Subcutaneous abdominal adipose tissue (tissue), 5 donors: ENCODE measurements around the gene ROBO1.
A peak's percentile ranks its signal among the peaks of the same experiment; 100 is the strongest.
"Not testable (repeated sequence)": the region's sequence is repeated elsewhere in the genome, so short reads cannot be mapped to it uniquely, and the experiment has no call there.

Experiments
- H3K27ac ChIP-seq: one replicate; pipeline ENCODE4 v1.7.0; 2013; ENCODE audit warnings: low read depth, mild to moderate bottlenecking, inconsistent platforms, low read length, moderate library complexity
- H3K27me3 ChIP-seq, 5 donors: one replicate each; pipeline ENCODE4 v1.7.0; 2013; ENCODE audit warnings: low read length in 5 of 5, inconsistent platforms in 1 of 5; ENCODE audit not compliant: control insufficient read depth in 5 of 5, insufficient read depth in 4 of 5
- H3K36me3 ChIP-seq, 5 donors: one replicate each; pipeline ENCODE4 v1.7.0; 2013; ENCODE audit warnings: low read length in 5 of 5; ENCODE audit not compliant: control insufficient read depth in 5 of 5, insufficient read depth in 5 of 5
- H3K4me1 ChIP-seq, 5 donors: one replicate each; pipeline ENCODE4 v1.7.0; 2013; ENCODE audit warnings: low read length in 5 of 5, mild to moderate bottlenecking in 3 of 5, moderate library complexity in 1 of 5; ENCODE audit not compliant: control insufficient read depth in 5 of 5, insufficient read depth in 5 of 5
- H3K4me3 ChIP-seq, 5 donors: one replicate each; pipeline ENCODE4 v1.7.0; 2013; ENCODE audit warnings: low read length in 5 of 5, low read depth in 1 of 5
- H3K9ac ChIP-seq, 5 donors: one replicate each; pipeline ENCODE4 v1.7.0; 2013; ENCODE audit warnings: low read length in 5 of 5, mild to moderate bottlenecking in 4 of 5, moderate library complexity in 3 of 5
- H3K9me3 ChIP-seq, 5 donors: one replicate each; pipeline ENCODE4 v1.7.0; 2013; ENCODE audit warnings: low read length in 5 of 5; ENCODE audit not compliant: control insufficient read depth in 5 of 5
- donor health status: healthy.
- donor health status: healthy.
- donor health status: healthy.
- donor health status: healthy.
- donor health status: healthy.

Gene ROBO1

GRCh38 chr3:78888635-78889034, 879.2 kb downstream of the ROBO1 start:
- no peaks in the 10 kb centered on the region for H3K36me3 ChIP-seq
- H3K4me3 ChIP-seq = no peak overlapping the region
- H3K27ac ChIP-seq = no peak overlapping the region
- H3K4me1 ChIP-seq = peaks cover 0 to 6% (median 0%) of the 10 kb centered on the region in 5 donors
- no peak overlapping the region for H3K9ac ChIP-seq
- no peaks in the 10 kb centered on the region for H3K9me3 ChIP-seq
- H3K27me3 ChIP-seq = no peaks in the 10 kb centered on the region

DNA sequence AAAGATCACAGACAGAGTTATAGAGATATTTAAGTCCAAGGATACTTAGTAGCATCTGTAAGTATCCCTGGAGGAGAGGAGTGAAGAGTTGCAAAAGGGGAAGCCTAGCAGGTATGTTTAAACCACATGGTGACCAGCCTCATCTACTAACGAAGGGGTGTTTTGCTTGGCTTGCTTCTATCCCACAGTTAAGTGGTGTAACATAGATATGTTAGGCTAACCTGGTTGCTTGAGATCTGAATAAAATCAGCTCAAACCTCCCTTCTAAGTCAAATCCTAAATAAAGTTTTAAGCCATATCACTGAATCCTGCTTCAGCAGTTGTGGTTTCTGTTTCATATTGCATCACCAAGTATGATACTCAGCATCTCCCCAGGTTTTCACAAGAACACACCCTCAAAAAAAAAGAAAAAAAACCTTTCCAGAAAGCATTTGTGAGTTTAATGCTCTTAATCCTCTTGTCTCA, 880.2 kb downstream of the ROBO1 start:
- Histone ChIP-seq H3K27ac (no peak overlapping the region), H3K9ac (no peak overlapping the region), H3K4me1 (peaks cover 0 to 6% (median 0%) of the 10 kb centered on the region in 5 donors), H3K4me3 (no peak overlapping the region), H3K36me3 (no peaks in the 10 kb centered on the region), H3K9me3 (no peaks in the 10 kb centered on the region), H3K27me3 (no peaks in the 10 kb centered on the region)

DNA sequence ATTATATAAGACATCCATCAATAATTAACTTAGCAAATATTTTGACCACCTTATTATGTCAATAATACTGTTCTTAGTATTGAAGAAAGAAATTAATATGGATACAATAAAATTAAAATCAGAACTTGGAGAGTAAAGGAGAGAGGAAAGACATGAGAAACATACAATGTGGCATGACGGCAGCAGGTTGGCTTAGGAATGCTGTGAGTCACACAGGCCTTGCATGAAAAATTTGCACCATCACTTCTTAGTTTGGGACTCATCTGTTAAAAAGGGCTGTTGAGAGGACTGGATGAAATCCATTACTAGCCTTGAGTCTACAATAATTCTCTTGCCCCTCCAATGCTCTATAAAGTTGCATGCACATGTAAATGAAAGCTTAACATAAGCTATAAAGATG, 880.8 kb downstream of the ROBO1 start:
- no peaks in the 10 kb centered on the region for H3K9me3 ChIP-seq
- peaks cover 0 to 6% (median 0%) of the 10 kb centered on the region in 5 donors for H3K4me1 ChIP-seq
- no peak overlapping the region for H3K27ac ChIP-seq
- H3K4me3 ChIP-seq = no peak overlapping the region
- H3K9ac ChIP-seq = no peak overlapping the region
- no peaks in the 10 kb centered on the region for H3K27me3 ChIP-seq
- no peaks in the 10 kb centered on the region for H3K36me3 ChIP-seq

DNA sequence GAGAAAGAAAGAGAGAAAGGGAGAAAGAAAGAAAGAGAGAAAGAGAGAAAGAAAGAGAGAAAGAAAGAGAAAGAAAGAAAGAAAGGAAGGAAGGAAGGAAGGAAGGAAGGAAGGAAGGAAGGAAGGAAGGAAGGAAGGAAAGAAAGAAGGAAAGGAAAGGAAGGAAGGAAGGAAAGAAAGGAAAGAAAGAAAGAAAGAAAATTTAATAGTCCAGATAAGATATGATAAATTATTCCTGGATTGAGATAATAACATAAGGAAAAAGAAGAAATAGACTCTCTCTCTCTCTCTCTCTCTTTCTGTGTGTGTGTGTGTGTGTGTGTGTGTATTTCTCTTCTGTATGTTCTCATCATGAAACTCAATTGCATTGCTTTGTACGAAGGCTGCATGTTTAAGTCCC, 883.2 kb downstream of the ROBO1 start:
- H3K27me3 ChIP-seq, H3K36me3 ChIP-seq, H3K27ac ChIP-seq, H3K4me3 ChIP-seq, H3K9me3 ChIP-seq, H3K9ac ChIP-seq: not testable (repeated sequence)
- H3K4me1 ChIP-seq = peaks cover 0 to 27% (median 9%) of the 10 kb centered on the region in 5 donors

DNA sequence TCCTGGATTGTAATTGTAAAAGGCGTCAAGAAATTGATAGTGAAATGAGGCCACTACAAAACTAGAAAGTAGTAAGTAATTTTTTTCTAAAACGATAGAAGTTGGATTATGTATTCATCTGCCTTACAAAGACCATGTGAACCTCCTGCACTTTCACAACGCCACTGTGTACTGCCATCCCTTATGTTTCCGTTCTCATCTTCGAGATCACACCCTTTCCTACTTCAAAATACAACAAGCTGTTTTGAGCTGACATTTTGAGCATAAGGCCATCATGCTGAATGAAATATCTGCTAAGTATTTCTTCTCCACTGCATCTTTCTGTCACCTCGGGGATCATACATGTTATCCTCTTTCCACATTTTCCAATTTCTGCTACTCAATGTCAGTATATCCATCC, 885.5 kb downstream of the ROBO1 start:
- H3K4me1 ChIP-seq = peaks cover 0 to 25% (median 11%) of the 10 kb centered on the region in 5 donors
- H3K9ac ChIP-seq = no peak overlapping the region
- H3K27ac ChIP-seq = no peak overlapping the region
- H3K9me3 ChIP-seq = no peaks in the 10 kb centered on the region
- no peaks in the 10 kb centered on the region for H3K27me3 ChIP-seq
- H3K36me3 ChIP-seq = no peaks in the 10 kb centered on the region
- no peak overlapping the region for H3K4me3 ChIP-seq

- peaks cover 0 to 25% (median 11%) of the 10 kb centered on the region in 5 donors for H3K4me1 ChIP-seq
- peak overlapping the region in 1 of 5 donors; percentile 1 for H3K9ac ChIP-seq
- no peaks in the 10 kb centered on the region for H3K27me3 ChIP-seq
- H3K36me3 ChIP-seq = no peaks in the 10 kb centered on the region
- H3K27ac ChIP-seq = peak overlapping the region; percentile 88
- H3K9me3 ChIP-seq = no peaks in the 10 kb centered on the region
- H3K4me3 ChIP-seq = peak overlapping the region in 1 of 5 donors; percentile 34
Measured at GRCh38 chr3:78881501-78881900, 886.3 kb downstream of the ROBO1 start.

DNA sequence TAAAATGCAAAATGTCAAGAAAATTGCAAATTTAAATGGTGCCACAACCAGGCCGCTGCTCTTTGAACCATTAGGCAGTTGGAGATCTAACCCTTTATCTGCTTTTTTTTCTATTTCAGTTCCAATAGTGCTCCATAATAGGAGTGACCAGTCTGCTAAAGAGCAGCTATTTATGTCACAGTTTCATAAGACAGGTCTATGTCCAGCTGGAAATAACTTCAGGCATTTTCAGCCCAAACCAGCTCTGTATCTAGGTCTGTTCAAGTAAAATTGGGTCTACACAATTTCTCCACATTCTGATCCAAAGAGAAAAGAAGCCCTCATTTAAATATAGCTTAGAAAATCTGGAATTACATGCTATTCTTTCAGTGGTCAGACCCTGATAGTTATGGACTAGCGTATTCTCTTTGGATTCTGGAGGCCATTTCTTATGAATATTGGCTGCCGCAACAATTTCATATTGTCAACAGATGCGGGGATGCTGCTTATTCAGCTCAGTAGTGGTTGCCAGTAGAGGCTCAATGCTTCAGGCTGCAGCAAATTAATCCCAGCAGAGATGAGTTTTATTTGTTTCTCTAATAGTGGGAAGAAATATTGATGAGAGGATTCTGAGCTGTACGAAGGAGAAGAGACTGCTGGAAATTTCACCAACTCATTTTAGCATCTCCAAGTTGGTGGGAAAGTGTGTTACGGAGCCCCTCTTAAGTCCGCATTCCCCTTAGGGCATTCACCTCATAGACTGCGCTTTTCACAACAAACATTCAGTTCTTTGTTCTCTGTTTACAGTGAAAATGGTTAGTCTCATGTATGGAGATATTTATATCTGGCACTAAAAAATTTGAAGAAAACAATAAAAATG, 887.0 kb downstream of the ROBO1 start:
- no peaks in the 10 kb centered on the region for H3K9me3 ChIP-seq
- no peaks in the 10 kb centered on the region for H3K27me3 ChIP-seq
- H3K9ac ChIP-seq = peak overlapping the region in 3 of 5 donors; percentile 34 to 76 (median 37)
- H3K4me1 ChIP-seq = peaks cover 0 to 25% (median 11%) of the 10 kb centered on the region in 5 donors
- H3K27ac ChIP-seq = peak overlapping the region; percentile 88
- H3K36me3 ChIP-seq = no peaks in the 10 kb centered on the region
- H3K4me3 ChIP-seq = peak overlapping the region; percentile 10 to 49 (median 18)

DNA sequence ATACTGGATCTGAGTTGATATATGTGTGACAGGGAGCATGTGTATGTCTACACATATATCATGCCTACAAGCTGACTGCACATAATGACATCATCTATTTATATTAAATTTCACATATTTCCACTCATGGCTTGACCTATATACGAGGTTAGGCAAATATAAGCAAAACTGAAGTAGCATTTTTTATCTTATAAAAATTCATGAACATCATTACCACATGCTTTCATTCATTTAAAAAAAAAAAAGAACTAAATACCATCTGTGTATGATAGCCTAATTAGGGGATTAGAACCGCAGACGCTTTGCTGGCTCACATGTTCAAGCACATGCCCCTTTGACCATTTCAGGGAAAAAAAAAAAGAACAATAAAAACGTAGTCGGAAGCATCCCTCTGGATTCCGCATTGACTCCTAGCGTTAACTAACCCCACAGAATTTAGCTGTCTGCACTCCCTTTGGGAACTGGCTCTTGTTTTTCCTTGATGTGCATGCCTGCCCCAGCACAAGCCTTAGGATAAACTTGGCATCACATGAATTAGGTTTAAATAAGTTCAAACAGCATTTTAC, 888.4 kb downstream of the ROBO1 start:
- H3K9me3 ChIP-seq = no peaks in the 10 kb centered on the region
- H3K27me3 ChIP-seq = no peaks in the 10 kb centered on the region
- H3K4me3 ChIP-seq = no peak overlapping the region
- peaks cover 0 to 31% (median 11%) of the 10 kb centered on the region in 5 donors for H3K4me1 ChIP-seq
- no peak overlapping the region for H3K9ac ChIP-seq
- H3K27ac ChIP-seq = peak overlapping the region; percentile 88
- H3K36me3 ChIP-seq = no peaks in the 10 kb centered on the region

DNA sequence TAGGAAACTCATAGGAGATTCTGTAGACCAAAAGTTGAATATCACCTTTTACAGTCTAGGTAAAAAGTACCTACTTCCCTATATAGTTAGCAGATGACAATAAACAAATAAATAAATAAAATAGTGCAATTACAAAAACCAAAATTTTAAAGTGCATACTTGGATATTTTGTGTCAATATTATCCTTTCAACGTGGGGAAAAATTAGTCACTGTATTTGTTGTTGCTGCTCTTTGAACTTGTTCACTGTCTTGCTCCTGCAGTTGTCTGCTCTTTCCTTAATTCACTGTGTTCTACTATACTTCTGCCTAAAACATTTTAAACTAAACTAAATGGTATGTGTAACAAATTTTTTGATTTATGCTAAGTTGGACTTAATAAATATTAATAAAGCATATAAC, 889.0 kb downstream of the ROBO1 start:
- Histone ChIP-seq H3K27ac (no peak overlapping the region), H3K9me3 (no peaks in the 10 kb centered on the region), H3K36me3 (no peaks in the 10 kb centered on the region), H3K27me3 (no peaks in the 10 kb centered on the region), H3K9ac (no peak overlapping the region), H3K4me3 (no peak overlapping the region), H3K4me1 (peaks cover 0 to 31% (median 11%) of the 10 kb centered on the region in 5 donors)

- no peak overlapping the region for H3K27ac ChIP-seq
- H3K9me3 ChIP-seq = no peaks in the 10 kb centered on the region
- no peaks in the 10 kb centered on the region for H3K36me3 ChIP-seq
- H3K9ac ChIP-seq = no peak overlapping the region
- no peaks in the 10 kb centered on the region for H3K27me3 ChIP-seq
- H3K4me1 ChIP-seq = peaks cover 0 to 31% (median 11%) of the 10 kb centered on the region in 5 donors
- no peak overlapping the region for H3K4me3 ChIP-seq
Measured at GRCh38 chr3:78878011-78878410, 889.8 kb downstream of the ROBO1 start.
